ENCODE data around the gene KRTAP29-1.

DNA sequence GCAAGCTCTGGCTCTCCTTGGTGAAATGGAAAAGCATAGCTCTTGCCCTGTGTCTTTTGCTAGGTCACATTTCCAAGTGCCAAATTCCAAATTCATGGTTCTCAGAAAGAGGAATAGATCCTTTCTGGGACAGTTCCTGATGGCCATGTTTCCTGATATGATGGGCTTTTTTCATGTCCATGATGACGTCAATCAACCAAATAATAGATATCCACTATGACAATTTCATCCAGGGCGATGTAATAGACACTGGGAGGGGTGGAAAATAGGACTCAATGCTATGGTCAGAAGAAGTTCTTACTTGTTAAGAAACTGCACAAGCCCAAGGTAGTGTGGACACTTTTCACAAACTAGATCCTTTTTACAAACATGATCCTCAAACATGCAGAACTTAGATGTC, 48.5 kb upstream of the KRTAP29-1 start:
- TF ChIP-seq, protein P1, sequence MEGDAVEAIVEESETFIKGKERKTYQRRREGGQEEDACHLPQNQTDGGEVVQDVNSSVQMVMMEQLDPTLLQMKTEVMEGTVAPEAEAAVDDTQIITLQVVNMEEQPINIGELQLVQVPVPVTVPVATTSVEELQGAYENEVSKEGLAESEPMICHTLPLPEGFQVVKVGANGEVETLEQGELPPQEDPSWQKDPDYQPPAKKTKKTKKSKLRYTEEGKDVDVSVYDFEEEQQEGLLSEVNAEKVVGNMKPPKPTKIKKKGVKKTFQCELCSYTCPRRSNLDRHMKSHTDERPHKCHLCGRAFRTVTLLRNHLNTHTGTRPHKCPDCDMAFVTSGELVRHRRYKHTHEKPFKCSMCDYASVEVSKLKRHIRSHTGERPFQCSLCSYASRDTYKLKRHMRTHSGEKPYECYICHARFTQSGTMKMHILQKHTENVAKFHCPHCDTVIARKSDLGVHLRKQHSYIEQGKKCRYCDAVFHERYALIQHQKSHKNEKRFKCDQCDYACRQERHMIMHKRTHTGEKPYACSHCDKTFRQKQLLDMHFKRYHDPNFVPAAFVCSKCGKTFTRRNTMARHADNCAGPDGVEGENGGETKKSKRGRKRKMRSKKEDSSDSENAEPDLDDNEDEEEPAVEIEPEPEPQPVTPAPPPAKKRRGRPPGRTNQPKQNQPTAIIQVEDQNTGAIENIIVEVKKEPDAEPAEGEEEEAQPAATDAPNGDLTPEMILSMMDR (optimal IDR thresholded peaks at IDR 0.05 in 1 of 3, IDR thresholded peaks at IDR 0.05 in 1 of 3, conservative IDR thresholded peaks at IDR 0.05 in 1 of 3; ENCODE audit: extremely low read depth in 1 of 3, insufficient read depth in 2 of 3, low read length in 3 of 3), result no peak
- no peak for TF ChIP-seq EZH2 (IDR thresholded peaks at IDR 0.05; ENCODE audit: low read length)
